T-helper 17 cell (primary cell): Measurements from ENCODE around the gene SYT8. TPM values are rescaled to one million over a fixed set of nuclear protein-coding genes. Genes with fewer than 3 reads are reported as not detected.
A peak's percentile ranks its signal among the peaks of the same experiment; 100 is the strongest.

Experiments used
- ATAC-seq: fragments of 150-1000 bp; cut with Tn5 transposase; 2 replicates; pipeline ENCODE4 v1.10.0; 2021; ENCODE audit warnings: mild to moderate bottlenecking, moderate library complexity
- DNase-seq, 3 donors: peaks; one replicate each; pipeline versions ENCODE4 v3.0.0 to v3.0.0-alpha.2; 2020 to 2021
- H3K9me3 ChIP-seq: one replicate; pipeline ENCODE4 v1.7.0; 2013; ENCODE audit warnings: low read length, mild to moderate bottlenecking; ENCODE audit not compliant: control insufficient read depth, poor library complexity, severe bottlenecking
- H3K27ac Mint-ChIP-seq: one replicate; pipeline ENCODE4 v1.8.0; 2022; ENCODE audit warnings: mild to moderate bottlenecking, moderate library complexity, mixed read lengths
- H3K27me3 Mint-ChIP-seq: one replicate; pipeline ENCODE4 v1.8.0; 2022; ENCODE audit warnings: mixed read lengths
- H3K36me3 Mint-ChIP-seq: one replicate; pipeline ENCODE4 v1.8.0; 2022; ENCODE audit warnings: low read depth, mixed read lengths
- H3K4me1 Mint-ChIP-seq: one replicate; pipeline ENCODE4 v1.8.0; 2022; ENCODE audit warnings: mild to moderate bottlenecking, mixed read lengths
- H3K4me3 Mint-ChIP-seq: one replicate; pipeline ENCODE4 v1.8.0; 2022; ENCODE audit warnings: mild to moderate bottlenecking, moderate library complexity, mixed read lengths
- total RNA-seq, 4 donors: library from RNA in 2 of 4; stranded (reverse) in 2 of 4; gene quantifications; one replicate each; pipeline ENCODE4 v1.2.3 and lab custom pipeline; 2022 to 2026

SYT8 gene
- total RNA-seq, 2 donors from 2014 or later, result not detected

DNA sequence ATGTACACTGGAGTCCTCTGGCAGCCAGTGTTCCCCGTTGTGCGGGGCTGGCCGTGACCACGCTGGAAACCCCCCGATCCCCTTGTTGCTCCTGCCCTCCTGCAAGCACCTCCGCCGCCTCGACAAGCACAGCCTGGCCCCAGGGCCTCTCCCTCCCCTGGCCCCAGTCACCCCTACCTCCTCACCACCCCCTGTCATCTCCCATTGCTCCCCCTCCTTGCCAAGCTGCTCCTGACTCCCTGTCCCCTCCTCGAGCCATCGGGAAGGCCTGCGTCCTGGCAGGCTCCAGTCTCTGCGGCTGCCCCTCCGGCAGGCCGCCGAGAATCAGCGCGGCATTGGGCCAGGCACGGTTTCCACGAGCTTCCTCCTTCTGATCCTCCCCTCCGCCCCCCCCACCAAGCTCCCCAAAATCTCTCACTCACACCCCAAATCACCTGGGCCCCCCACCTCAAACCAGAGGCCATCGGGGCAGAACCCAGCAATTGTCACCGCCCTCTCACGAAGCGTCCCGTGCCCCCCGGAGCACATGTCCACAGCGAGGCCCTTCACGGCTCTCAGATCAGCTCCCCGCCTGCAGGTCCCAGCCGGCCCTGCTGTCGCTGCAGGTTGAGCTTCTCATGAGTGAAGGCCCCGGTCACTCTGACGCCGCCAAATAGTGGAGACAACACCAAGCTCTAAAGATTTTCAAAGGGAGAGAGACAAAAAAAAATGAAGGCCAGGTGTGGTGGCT is 12.4 kb downstream of the SYT8 start:
- H3K36me3 Mint-ChIP-seq, result peaks cover 5% of the 10 kb centered on the region
- no peaks in the 10 kb centered on the region for H3K9me3 ChIP-seq
- peaks cover 61% of the 10 kb centered on the region for H3K4me1 Mint-ChIP-seq
- peak overlapping the region; percentile 100 for H3K27ac Mint-ChIP-seq
- no peak for DNase-seq
- no peaks in the 10 kb centered on the region for H3K27me3 Mint-ChIP-seq
- peak overlapping the region; percentile 59 for H3K4me3 Mint-ChIP-seq
- ATAC-seq, result no peak

DNA sequence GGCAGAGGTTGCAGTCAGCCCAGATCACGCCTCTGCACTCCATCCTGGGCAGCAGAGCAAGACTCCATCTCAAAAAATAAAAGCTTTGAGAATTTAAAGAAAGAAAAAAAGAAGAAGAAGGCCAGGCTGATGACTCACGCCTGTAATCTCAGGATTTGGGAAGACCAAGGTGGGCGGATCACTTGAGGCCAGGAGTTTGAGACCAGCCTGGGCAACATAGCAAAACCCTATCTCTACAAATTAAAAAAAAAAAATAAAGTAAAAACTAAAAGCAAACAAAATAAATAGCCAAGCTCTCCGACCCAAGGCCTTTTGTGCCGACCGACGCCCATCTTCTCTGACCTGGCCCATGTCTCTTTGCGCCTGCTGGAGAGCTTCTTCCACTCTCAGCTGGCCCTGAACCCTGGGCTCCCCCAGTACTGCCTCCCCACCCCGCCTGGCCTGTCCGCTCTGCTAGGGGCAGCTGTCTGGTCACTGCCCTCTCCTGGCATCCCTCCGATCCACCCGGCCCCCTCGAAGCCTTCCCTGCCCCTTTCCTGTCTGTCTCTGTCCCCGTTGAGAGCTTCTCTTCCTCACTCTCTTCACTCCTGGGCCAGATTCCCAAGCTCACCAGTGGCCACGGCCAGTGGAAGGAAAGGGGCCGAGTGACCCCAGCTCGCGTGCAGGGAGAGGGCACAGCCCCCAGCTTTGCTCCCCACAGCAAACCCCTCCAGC is 13.3 kb downstream of the SYT8 start:
- peaks cover 68% of the 10 kb centered on the region for H3K4me1 Mint-ChIP-seq
- no peak for ATAC-seq
- H3K27ac Mint-ChIP-seq, result peak overlapping the region; percentile 99
- no peaks in the 10 kb centered on the region for H3K9me3 ChIP-seq
- H3K4me3 Mint-ChIP-seq, result peak overlapping the region; percentile 55
- H3K27me3 Mint-ChIP-seq, result no peaks in the 10 kb centered on the region
- H3K36me3 Mint-ChIP-seq, result peaks cover 7% of the 10 kb centered on the region
- no peak for DNase-seq

DNA sequence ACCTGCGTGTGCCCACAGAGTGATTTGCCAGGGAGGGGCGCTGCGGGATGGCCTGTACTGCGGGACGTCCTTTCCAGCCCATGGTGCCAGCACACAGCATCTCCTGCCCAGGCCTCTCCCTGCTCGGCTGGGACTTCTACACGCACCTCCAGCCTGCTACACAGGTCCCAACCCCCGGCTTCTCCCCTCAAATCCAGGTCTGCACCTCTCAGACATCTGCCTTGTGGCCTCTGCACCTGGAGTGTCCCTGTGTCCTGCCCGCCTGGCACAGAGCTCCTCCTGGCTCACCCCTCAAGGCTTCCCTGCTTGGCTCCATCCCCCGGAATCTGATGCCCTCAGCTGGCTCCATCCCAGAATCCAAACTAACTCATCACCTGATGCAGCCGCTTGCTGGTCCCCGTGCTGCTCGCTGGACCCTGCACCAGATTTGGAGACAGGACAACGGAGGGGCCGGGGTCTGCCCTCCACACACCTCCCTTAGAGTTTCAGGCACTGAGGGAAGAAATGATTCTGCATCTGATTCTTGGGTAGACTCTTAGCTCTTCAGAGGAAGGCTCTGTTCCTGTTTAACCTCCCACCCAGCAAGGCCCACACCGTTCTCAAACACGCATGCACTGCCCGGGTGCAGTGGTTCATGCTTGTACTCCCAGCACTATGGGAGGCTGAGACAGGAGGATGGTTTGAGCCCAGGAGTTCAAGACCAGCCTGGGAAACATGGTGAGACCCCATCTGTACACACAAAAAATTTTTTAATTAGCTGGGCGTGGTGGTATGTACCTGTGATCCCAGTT is 14.0 kb downstream of the SYT8 start:
- Mint-ChIP-seq H3K4me1 (peaks cover 61% of the 10 kb centered on the region), H3K4me3 (no peak overlapping the region), H3K27ac (peak overlapping the region; percentile 99), H3K36me3 (peaks cover 8% of the 10 kb centered on the region), H3K27me3 (no peaks in the 10 kb centered on the region)
- no peaks in the 10 kb centered on the region for H3K9me3 ChIP-seq
- ATAC-seq, result no peak
- DNase-seq, result no peak

DNA sequence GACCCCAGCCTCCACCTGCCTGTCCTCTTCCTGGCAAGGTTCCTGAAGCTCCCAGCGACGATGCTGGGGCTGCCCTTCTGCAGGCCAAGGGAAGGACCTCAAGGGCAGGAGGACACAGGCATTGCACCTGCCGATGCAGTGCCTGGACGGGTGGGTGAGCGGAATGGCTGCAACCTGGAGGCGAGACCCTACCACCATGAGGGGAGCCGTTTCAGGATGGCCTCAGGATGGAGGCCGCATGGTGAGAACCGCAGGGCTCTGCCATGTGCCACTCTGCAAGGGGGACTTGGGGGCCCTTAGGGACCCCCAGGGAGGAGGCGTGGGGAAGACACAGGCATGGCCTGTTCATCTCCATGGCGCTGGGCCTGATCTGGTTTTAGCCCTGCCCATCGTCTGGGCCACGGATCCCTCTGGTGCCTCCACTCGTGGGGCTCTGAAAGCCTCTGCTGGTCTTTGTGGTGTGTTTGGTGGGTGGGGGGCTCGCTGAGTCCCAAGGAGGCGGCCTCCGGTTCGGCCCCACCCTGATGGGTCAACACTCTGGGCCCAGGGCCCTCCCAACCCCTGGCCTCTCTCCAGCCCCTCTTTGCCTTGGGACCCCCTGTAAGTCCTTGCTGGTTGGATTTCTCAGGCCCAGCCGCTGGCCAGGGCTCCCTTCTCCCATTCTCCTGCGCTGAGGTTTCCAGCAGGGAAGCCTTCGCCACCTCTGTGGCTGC is 16.8 kb downstream of the SYT8 start:
- Mint-ChIP-seq H3K4me3 (peak overlapping the region; percentile 100), H3K27me3 (no peaks in the 10 kb centered on the region), H3K36me3 (peaks cover 4% of the 10 kb centered on the region), H3K27ac (peak overlapping the region; percentile 99), H3K4me1 (peaks cover 41% of the 10 kb centered on the region)
- no peaks in the 10 kb centered on the region for H3K9me3 ChIP-seq
- DNase-seq (no peak), ATAC-seq (no peak)

DNA sequence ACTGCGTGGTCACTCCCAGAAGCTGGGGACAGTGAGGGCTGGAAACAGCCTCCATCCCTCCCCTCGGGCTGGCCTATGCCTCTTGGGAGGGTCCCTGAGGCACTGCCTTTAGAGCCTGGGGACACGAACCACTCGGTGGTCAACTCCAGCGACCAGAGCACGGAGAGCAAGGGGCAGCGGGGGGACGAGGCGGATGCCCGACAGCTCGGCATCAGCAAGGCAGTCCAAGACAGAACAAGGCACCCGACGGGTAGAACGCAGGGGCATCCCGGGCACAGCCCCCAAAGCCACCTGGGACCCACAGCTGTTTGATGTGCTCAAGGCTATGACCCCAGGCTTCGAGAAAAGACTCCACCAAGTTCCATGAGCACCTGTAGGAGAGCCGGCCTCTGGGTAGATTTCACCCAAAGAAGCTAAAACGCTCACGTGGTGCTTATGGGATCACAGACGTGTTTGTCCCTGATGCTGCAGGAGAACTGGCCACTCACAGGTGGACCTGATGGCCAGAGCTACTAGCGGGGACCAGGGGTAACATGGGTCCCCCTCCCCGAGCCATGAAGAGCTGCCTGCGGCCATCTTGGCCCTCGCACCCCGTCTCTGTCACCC is 17.6 kb downstream of the SYT8 start:
- Mint-ChIP-seq H3K4me3 (peak overlapping the region; percentile 100), H3K27me3 (no peaks in the 10 kb centered on the region), H3K27ac (peak overlapping the region; percentile 99), H3K36me3 (peaks cover 4% of the 10 kb centered on the region), H3K4me1 (peaks cover 39% of the 10 kb centered on the region)
- ATAC-seq (no peak), DNase-seq (no peak)
- no peaks in the 10 kb centered on the region for H3K9me3 ChIP-seq

DNA sequence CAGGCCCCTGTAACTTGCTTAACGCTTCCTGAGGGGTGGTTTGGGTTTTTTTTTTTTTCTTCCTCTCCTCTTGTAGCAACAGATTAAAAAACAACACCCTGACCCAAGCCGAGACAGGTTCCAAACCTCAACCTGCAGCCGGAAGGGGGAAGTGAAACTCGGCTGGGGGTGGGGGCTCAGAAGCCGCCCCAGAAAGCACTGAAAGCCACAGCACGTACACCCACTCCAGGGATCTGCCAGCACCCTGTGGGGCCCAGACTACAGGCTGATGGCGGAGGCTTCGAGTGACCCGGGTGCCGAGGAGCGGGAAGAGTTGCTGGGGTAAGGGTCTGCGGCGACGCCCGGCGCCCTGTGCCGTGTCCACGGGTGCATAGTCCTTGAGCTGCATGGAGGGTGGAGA is 18.1 kb downstream of the SYT8 start, which contains the start of gene LSP1:
LSP1 (plus strand) TSS at position 208 of the 400 bp plus-strand sequence; CDS start at position 269, 61 bp downstream.
- peak within 1 kb of the TSS; percentile 100 for H3K4me3 Mint-ChIP-seq
- ATAC-seq, result peak; percentile 70

DNA sequence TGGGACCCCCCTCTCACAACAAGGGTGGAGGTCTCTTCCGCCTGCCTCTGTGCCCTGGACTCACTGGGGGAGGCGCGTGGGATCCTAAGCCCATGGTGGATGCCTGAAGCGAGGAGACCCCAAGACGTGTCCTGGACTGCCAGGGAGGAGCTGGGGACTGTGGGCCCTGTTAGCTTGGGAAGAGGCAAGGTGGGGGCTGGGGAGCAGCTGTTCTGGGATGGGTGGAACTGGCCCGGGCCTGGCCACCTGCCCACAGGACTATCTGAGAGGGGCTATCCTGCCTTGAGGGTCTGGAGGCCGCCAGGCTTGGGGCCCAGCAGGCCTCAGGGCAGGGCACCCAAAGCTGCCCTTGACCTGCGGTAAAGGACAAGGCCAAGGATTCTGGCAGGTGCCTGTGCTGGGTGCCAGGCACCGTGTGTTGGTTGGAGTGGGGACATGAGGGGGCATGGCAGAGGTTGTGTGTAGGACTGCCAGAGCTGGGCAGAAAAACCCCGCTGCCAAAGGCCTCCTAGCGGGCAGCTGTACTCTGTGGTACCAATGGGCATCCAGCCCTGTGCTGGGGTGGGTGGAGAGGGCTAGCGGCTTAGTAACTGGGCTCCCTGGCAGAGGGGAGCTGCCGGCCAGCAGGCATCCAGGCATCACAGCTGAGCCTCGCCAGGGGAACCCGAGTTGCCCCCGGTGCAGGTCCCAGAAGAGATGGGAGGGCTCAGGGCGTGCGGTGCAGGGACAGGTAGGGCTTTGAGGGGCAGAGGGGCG is 18.8 kb downstream of the SYT8 start:
- peaks cover 4% of the 10 kb centered on the region for H3K36me3 Mint-ChIP-seq
- no peaks in the 10 kb centered on the region for H3K27me3 Mint-ChIP-seq
- peaks cover 37% of the 10 kb centered on the region for H3K4me1 Mint-ChIP-seq
- no peak for ATAC-seq
- no peaks in the 10 kb centered on the region for H3K9me3 ChIP-seq
- H3K4me3 Mint-ChIP-seq, result peak overlapping the region; percentile 100
- peak overlapping the region; percentile 99 for H3K27ac Mint-ChIP-seq
- DNase-seq, result no peak

More for the DNA sequence above, 18.1 kb downstream of the SYT8 start, which contains the start of gene LSP1:
- Mint-ChIP-seq H3K27ac (peak within 1 kb of the TSS; percentile 99), H3K4me1 (peaks cover 37% of the 10 kb centered on the region), H3K36me3 (peaks cover 4% of the 10 kb centered on the region), H3K27me3 (no peaks in the 10 kb centered on the region)
- peak; percentile 51 to 72 (median 57) for DNase-seq
- H3K9me3 ChIP-seq, result no peaks in the 10 kb centered on the region

DNA sequence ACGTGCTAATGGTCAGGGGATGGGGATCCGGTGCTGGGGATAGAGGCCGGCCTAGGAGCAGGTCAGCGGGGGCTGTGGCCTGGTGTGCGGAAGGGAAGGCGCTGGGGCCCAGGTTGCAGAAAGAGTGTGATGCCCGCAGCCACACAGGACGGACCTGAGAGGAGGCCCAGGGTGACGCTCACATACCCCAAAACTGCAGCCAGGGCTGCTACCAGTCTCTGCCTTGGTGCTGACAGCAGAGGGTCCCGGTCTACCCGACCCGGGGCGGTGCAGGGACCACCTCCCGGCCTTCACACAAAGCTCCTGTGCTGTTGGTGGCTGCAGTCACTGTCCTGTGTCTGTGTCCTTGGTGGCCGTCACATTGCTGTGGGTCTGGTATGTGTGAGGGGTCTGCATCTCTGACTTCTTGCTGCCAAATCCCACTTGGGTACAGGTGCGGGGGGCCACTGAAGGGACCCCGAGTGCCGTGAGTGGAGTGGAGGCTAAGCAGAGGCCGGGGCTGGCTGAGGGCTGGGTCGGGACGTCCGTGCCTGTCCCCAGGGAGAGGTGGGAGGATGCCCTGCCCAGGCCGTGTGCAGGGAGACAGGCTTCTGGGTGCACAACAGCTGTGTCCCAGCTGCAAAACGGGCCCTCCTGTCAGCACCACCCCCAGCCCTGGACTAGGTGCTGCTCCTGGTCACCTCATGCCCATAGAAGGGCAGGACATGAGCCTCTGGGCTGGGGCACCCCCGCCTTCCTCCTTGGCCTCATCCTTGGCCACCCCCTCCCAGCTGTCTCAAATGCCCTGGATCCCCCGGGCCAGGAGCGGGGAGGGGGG is 19.6 kb downstream of the SYT8 start:
- no peak for DNase-seq
- no peaks in the 10 kb centered on the region for H3K27me3 Mint-ChIP-seq
- no peak for ATAC-seq

DNA sequence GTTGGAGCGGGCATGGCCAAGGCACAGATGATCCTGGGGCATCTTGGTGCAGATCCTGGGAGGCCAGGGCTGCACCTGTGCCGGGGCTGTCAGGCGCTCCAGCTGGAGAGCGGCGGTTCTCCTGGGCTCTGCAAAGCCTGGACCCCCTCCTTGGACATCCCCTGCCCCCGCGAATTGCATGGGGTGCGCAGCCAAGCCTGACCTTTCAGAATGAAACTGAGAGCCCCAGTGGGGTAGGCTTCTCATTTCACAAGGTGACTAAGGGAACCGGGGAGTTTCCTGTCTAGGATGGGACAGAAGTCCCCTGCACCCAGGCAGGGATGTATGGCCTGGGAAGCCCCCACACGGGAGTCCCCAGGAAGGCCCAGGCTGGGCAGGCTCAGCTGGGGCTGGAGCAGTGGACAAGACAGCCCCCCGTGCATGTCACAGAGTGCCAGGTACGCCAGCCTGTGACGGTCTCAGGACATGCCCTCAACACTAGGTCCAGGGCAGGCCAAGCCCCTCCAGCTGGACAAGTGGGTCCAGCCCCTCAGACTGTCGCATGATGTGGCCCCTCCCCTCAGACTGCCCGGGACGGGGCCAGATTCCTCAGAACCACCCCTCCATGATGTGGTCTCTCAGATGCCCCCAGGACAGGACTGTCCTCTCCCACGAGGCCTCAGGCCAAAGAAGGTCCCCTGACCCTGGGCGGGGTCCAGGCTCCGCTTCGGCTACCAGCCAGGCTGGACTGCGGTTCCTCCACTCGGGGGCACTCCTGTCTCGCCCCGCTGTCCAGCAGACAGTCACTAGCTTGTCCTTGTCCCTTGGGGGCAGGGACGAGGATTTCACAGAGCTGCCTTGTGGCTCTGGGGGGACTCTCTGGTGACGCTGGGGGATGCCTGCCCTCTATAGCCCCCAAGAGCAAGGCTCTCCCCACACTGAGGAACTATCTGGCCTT is 20.4 kb downstream of the SYT8 start:
- H3K36me3 Mint-ChIP-seq, result peaks cover 4% of the 10 kb centered on the region
- peaks cover 33% of the 10 kb centered on the region for H3K4me1 Mint-ChIP-seq
- peak overlapping the region; percentile 99 for H3K27ac Mint-ChIP-seq
- no peaks in the 10 kb centered on the region for H3K27me3 Mint-ChIP-seq
- no peaks in the 10 kb centered on the region for H3K9me3 ChIP-seq
- no peak for ATAC-seq
- no peak for DNase-seq
- peak overlapping the region; percentile 100 for H3K4me3 Mint-ChIP-seq

More for the DNA sequence above, 19.6 kb downstream of the SYT8 start:
- H3K4me3 Mint-ChIP-seq, result peak overlapping the region; percentile 100
- H3K9me3 ChIP-seq, result no peaks in the 10 kb centered on the region
- H3K27ac Mint-ChIP-seq, result peak overlapping the region; percentile 99
- peaks cover 4% of the 10 kb centered on the region for H3K36me3 Mint-ChIP-seq
- peaks cover 33% of the 10 kb centered on the region for H3K4me1 Mint-ChIP-seq

DNA sequence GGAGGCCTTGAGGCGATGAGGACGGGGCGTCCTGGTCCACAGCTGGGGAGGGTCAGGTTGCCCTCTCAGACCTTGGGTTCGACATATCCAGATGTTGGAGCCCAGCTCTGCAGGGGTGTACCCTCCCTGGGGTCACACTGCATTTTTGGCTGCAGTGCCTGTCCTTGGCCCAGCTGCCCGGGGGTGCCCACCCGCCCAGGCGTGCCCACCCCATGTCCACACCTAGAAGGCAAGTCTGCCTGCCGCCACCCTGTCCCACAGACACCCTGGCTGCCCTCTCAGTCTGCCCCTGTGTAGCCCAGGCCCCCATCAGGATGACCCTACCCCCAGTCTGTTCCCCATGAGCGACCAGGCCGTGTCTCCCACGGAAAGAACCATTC is 21.1 kb downstream of the SYT8 start:
- H3K27ac Mint-ChIP-seq, result no peak overlapping the region
- no peaks in the 10 kb centered on the region for H3K9me3 ChIP-seq
- H3K27me3 Mint-ChIP-seq, result no peaks in the 10 kb centered on the region
- H3K36me3 Mint-ChIP-seq, result peaks cover 4% of the 10 kb centered on the region
- H3K4me3 Mint-ChIP-seq, result peak overlapping the region; percentile 69
- DNase-seq (no peak), ATAC-seq (no peak)
- H3K4me1 Mint-ChIP-seq, result peaks cover 28% of the 10 kb centered on the region
